ENCODE data around the gene PLRG1.

- no peak for TF ChIP-seq CTCF (IDR thresholded peaks at IDR 0.05; ENCODE audit: poor library complexity, severe bottlenecking)
- TF ChIP-seq RAD21 (conservative IDR thresholded peaks at IDR 0.05): no peak
- TF ChIP-seq REST (IDR thresholded peaks at IDR 0.05; ENCODE audit: borderline replicate concordance): no peak
- no peak for TF ChIP-seq SMC3 (conservative IDR thresholded peaks at IDR 0.05; ENCODE audit: poor library complexity)
- TF ChIP-seq POLR2AphosphoS5 (IDR thresholded peaks at IDR 0.05): no peak
- no peak for TF ChIP-seq TAF1 (IDR thresholded peaks at IDR 0.05; ENCODE audit: low read depth)
- no peak for TF ChIP-seq MXI1 (conservative IDR thresholded peaks at IDR 0.05; ENCODE audit: poor library complexity, severe bottlenecking)
- TF ChIP-seq EP300 (conservative IDR thresholded peaks at IDR 0.05; ENCODE audit: poor library complexity, severe bottlenecking): no peak
- TF ChIP-seq EZH2 (IDR thresholded peaks at IDR 0.05; ENCODE audit: borderline replicate concordance, insufficient read depth, low read length, poor library complexity, severe bottlenecking): no peak
These were observed 60.5 kb downstream of the PLRG1 start for GRCh38 chr4:154489558-154490233.

Data from neural cell (in vitro differentiated cells).